Stimulated activated CD4-positive, alpha-beta T cell treated with anti-CD3 and anti-CD28 coated beads, Interleukin-1b, Interleukin-23, amount 100 ng/mL, for 1 hour (primary cell): Measurements from ENCODE around the gene UTP14A.

Source experiments
- DNase-seq, 2 donors: peaks; one replicate each; pipeline ENCODE4 v3.0.0-alpha.2; 2020; ENCODE audit warnings: low read depth in 2 of 2

Gene UTP14A

GRCh38 chrX:129940721-129941120 is 34.8 kb downstream of the UTP14A start:
- no peak for DNase-seq

- no peak for DNase-seq
These were observed 39.2 kb downstream of the UTP14A start for GRCh38 chrX:129945131-129945530.

- no peak for DNase-seq
These were observed 47.3 kb downstream of the UTP14A start for GRCh38 chrX:129953334-129953648.

- DNase-seq, result no peak
These were observed 47.9 kb downstream of the UTP14A start for GRCh38 chrX:129953881-129954280.

GRCh38 chrX:129954804-129955203 is 48.8 kb downstream of the UTP14A start:
- DNase-seq, result no peak

GRCh38 chrX:129955682-129956081 is 49.7 kb downstream of the UTP14A start:
- DNase-seq, result no peak

GRCh38 chrX:129956145-129956544 is 50.2 kb downstream of the UTP14A start:
- DNase-seq, result no peak

DNA sequence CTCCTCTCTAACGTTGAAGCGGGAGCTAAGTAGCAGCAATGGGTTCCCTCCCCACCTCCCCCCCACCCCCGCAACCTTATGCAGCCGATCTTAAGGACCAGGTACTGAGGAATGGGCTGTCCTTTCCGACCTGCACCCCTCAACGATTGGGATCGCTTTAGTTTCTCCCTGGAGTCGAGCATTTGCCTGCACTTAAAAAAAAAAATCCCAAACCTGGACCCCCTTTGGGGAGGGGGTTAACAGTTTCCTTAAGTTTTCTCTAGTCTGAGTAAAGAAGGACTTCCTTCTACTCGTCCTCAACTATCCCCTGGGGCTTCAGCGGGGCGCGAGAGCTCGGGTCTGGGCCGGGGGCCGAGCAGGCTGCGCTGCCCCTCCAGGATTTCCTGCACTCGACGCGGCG is 50.8 kb downstream of the UTP14A start:
- DNase-seq, result no peak

- no peak for DNase-seq
These were observed 51.5 kb downstream of the UTP14A start for GRCh38 chrX:129957241-129958082.

GRCh38 chrX:129958083-129958465 is 52.1 kb downstream of the UTP14A start:
- DNase-seq, result no peak

DNA sequence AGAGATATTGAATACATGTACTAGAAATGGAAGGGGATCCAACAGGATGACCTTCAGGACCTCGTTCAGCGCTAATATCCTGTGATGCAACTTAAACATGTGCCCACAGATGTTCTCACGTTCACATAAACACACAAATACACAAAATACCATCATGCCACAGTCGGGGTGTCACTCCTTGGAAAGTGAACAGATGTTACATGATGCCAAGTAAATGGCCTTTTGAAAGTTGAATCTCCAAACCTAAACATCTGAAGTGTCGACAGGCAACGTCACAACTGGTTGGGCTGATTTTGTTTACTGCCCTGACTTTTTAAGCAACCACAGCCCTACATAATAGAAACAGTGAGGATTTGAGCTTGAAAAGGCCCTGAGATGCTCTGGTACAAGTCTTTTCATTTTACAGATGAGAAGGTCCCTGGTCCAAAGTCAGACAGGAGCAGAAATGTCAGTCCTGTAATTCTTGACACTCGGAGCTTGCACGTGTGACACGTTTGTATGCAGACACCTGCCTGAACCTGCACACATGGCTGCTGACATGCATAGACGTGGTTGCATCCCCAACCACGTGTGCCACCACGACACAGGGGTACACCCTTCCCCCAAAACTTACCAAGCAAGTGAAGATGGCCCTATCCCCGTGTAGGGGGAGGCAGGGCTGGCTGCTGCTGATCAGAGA is 53.0 kb downstream of the UTP14A start:
- no peak for DNase-seq

GRCh38 chrX:129959493-129959832 is 53.5 kb downstream of the UTP14A start:
- DNase-seq, result no peak

- DNase-seq, result no peak
These were observed 55.5 kb downstream of the UTP14A start for GRCh38 chrX:129961180-129962083.

- DNase-seq, result no peak
These were observed 57.8 kb downstream of the UTP14A start for GRCh38 chrX:129963729-129964128.

GRCh38 chrX:129965166-129965565 is 59.2 kb downstream of the UTP14A start:
- no peak for DNase-seq

GRCh38 chrX:129968968-129969367 is 63.0 kb downstream of the UTP14A start:
- no peak for DNase-seq

DNA sequence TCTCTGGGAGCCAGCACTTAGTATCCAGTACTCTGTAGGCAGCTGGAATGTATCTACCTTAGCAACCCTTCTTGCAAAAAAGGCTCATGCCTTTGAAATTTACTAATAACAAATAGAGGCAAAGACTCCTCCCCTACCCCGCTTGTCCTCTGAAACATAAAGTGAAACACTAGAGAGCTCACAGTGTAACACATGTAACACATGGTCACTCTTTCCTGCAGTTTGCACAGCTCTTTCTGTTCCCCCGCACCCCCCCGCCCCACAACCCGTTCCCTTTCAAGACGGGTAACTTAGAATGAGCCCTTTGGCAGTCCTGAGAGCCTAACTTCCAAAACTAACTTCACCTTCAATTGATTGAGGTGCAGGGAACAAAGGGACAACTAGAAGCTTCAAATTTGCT is 70.5 kb downstream of the UTP14A start:
- DNase-seq, result no peak
